PFSK-1 (cell line): ENCODE results near the gene GRIN2A.

ENCODE experiments used
- FOXP2 ChIP-seq: optimal IDR thresholded peaks from 2 replicates; pipeline ENCODE3; 2011; ENCODE audit warnings: borderline replicate concordance, control low read depth, inconsistent platforms; ENCODE audit not compliant: insufficient read depth; ENCODE audit errors: extremely low read length, extremely low read depth
- POLR2AphosphoS5 ChIP-seq: IDR thresholded peaks from 2 replicates; pipeline ENCODE4 v1.6.1; 2012; ENCODE audit warnings: low read depth, mild to moderate bottlenecking, control low read depth, low read length, moderate library complexity
- REST ChIP-seq, 2 experiments: IDR thresholded peaks; 2 replicates each; pipeline versions ENCODE4 v1.6.1 to v1.8.0; 2011 to 2012; ENCODE audit warnings: low read depth in 2 of 2, low read length in 2 of 2, control low read depth in 1 of 2, inconsistent platforms in 1 of 2, mild to moderate bottlenecking in 1 of 2, moderate library complexity in 1 of 2; ENCODE audit not compliant: insufficient read depth in 1 of 2
- TAF1 ChIP-seq: IDR thresholded peaks from 2 replicates; pipeline ENCODE4 v1.6.1; 2012; ENCODE audit warnings: low read length, control low read depth, borderline replicate concordance; ENCODE audit not compliant: insufficient read depth

GRCh38 chr16:9900576-9900975, 281.7 kb downstream of the GRIN2A start:
- no peak for TF ChIP-seq POLR2AphosphoS5
- no peak for TF ChIP-seq REST (IDR thresholded peaks at IDR 0.05; ENCODE audit: insufficient read depth in 1 of 2, low read depth in 2 of 2, low read length in 2 of 2)
- no peak for TF ChIP-seq FOXP2
- no peak for TF ChIP-seq TAF1
